Loucy (cell line): ENCODE results near the gene GPR85.
"Not testable (repeated sequence)": the region's sequence is repeated elsewhere in the genome, so short reads cannot be mapped to it uniquely, and the experiment has no call there.

Source experiments
- H2AFZ ChIP-seq: fragments of 200-600 bp; sonication (generic); 2 replicates; pipeline ENCODE4 v1.6.0; 2016; ENCODE audit warnings: antibody characterized with exemption, mild to moderate bottlenecking, low read length, moderate library complexity
- H3F3A ChIP-seq: fragments of 200-600 bp; 2 replicates; pipeline ENCODE4 v1.6.0; 2016; ENCODE audit warnings: antibody characterized with exemption, low read depth, mild to moderate bottlenecking
- H3K27me3 ChIP-seq: fragments of 200-600 bp; sonication (generic); 2 replicates; pipeline ENCODE4 v1.6.1; 2014; ENCODE audit warnings: low read length, mild to moderate bottlenecking; ENCODE audit not compliant: insufficient read depth, poor library complexity, severe bottlenecking
- H3K36me3 ChIP-seq: fragments of 200-600 bp; sonication (generic); 2 replicates; pipeline ENCODE4 v1.6.1; 2016; ENCODE audit warnings: low read length; ENCODE audit not compliant: insufficient read depth
- H3K4me1 ChIP-seq: fragments of 200-600 bp; sonication (generic); 2 replicates; pipeline ENCODE4 v1.5.1; 2014; ENCODE audit warnings: low read length, mild to moderate bottlenecking; ENCODE audit not compliant: insufficient read depth, poor library complexity, severe bottlenecking
- H3K4me2 ChIP-seq: fragments of 200-600 bp; sonication (generic); 2 replicates; pipeline ENCODE4 v1.6.0; 2014; ENCODE audit warnings: antibody characterized with exemption, low read length, low read depth, mild to moderate bottlenecking; ENCODE audit not compliant: poor library complexity, severe bottlenecking
- H3K4me3 ChIP-seq: fragments of 200-600 bp; sonication (generic); 2 replicates; pipeline ENCODE4 v1.5.1; 2014; ENCODE audit warnings: low read length, mild to moderate bottlenecking, mixed read lengths; ENCODE audit not compliant: poor library complexity, severe bottlenecking
- H3K79me2 ChIP-seq: fragments of 200-600 bp; sonication (generic); 2 replicates; pipeline ENCODE4 v1.6.1; 2014; ENCODE audit warnings: low read length; ENCODE audit not compliant: insufficient read depth
- H3K9ac ChIP-seq: fragments of 200-600 bp; sonication (generic); 2 replicates; pipeline ENCODE4 v1.6.0; 2014; ENCODE audit warnings: mild to moderate bottlenecking, low read depth, low read length, moderate library complexity; ENCODE audit not compliant: poor library complexity, severe bottlenecking
- H3K9me2 ChIP-seq: fragments of 200-600 bp; sonication (generic); replicated peaks from 2 replicates; pipeline ENCODE4 v1.6.1; 2016; ENCODE audit warnings: low read depth, low read length, mixed read lengths
- H3K9me3 ChIP-seq: fragments of 200-600 bp; sonication (generic); 2 replicates; pipeline ENCODE4 v1.6.1; 2014; ENCODE audit warnings: mild to moderate bottlenecking, antibody characterized with exemption, low read length, low read depth; ENCODE audit not compliant: insufficient read depth
- H4K20me1 ChIP-seq: fragments of 200-600 bp; sonication (generic); 2 replicates; pipeline ENCODE4 v1.6.0; 2014; ENCODE audit warnings: antibody characterized with exemption, low read length, mild to moderate bottlenecking; ENCODE audit not compliant: insufficient read depth, poor library complexity, severe bottlenecking
- CTCF ChIP-seq: fragments of 200-600 bp; sonication (generic); conservative IDR thresholded peaks from 2 replicates; pipeline ENCODE4 v1.5.1; 2014; ENCODE audit warnings: mild to moderate bottlenecking, antibody characterized with exemption, low read length
- EZH2phosphoT487 ChIP-seq: fragments of 200-600 bp; IDR thresholded peaks from 2 replicates; pipeline ENCODE4 v1.6.1; 2018; ENCODE audit warnings: antibody characterized with exemption, mild to moderate bottlenecking, moderate library complexity, borderline replicate concordance

The GPR85 gene

GRCh38 chr7:113062499-113062898 lies 24.1 kb downstream of the GPR85 start:
- no peak for TF ChIP-seq CTCF
- no peak for TF ChIP-seq EZH2phosphoT487
- no peak overlapping the region for H2AFZ ChIP-seq

GRCh38 chr7:113060100-113060499 lies 26.5 kb downstream of the GPR85 start:
- TF ChIP-seq CTCF: no peak
- no peak for TF ChIP-seq EZH2phosphoT487
- Histone ChIP-seq H3K27me3 (no peaks in the 10 kb centered on the region), H2AFZ (no peak overlapping the region), H3K4me1 (no peaks in the 10 kb centered on the region), H3K79me2 (no peaks in the 10 kb centered on the region), H3K4me2 (no peak overlapping the region), H3K4me3 (no peak overlapping the region), H3F3A (no peaks in the 10 kb centered on the region), H3K9ac (no peak overlapping the region), H3K9me3 (no peaks in the 10 kb centered on the region), H3K36me3 (no peaks in the 10 kb centered on the region), H3K9me2 (no peaks in the 10 kb centered on the region), H4K20me1 (no peaks in the 10 kb centered on the region)

More at GRCh38 chr7:113062499-113062898, 24.1 kb downstream of the GPR85 start:
- H3K79me2 ChIP-seq: no peaks in the 10 kb centered on the region
- no peaks in the 10 kb centered on the region for H3F3A ChIP-seq
- H3K4me2 ChIP-seq: no peak overlapping the region
- no peaks in the 10 kb centered on the region for H3K36me3 ChIP-seq
- H3K4me1 ChIP-seq: no peaks in the 10 kb centered on the region
- H4K20me1 ChIP-seq: no peaks in the 10 kb centered on the region
- H3K9me3 ChIP-seq: no peaks in the 10 kb centered on the region
- H3K9ac ChIP-seq: no peak overlapping the region
- no peaks in the 10 kb centered on the region for H3K9me2 ChIP-seq
- H3K27me3 ChIP-seq: no peaks in the 10 kb centered on the region
- no peak overlapping the region for H3K4me3 ChIP-seq

- Histone ChIP-seq H3K27me3 (no peaks in the 10 kb centered on the region), H3K9me3 (no peaks in the 10 kb centered on the region), H3K9ac (no peak overlapping the region), H3K79me2 (no peaks in the 10 kb centered on the region), H2AFZ (no peak overlapping the region), H3K9me2 (no peaks in the 10 kb centered on the region), H3K4me3 (no peak overlapping the region), H3K4me1 (no peaks in the 10 kb centered on the region), H3K4me2 (no peak overlapping the region), H3F3A (no peaks in the 10 kb centered on the region), H3K36me3 (no peaks in the 10 kb centered on the region), H4K20me1 (no peaks in the 10 kb centered on the region)
- TF ChIP-seq EZH2phosphoT487: no peak
- TF ChIP-seq CTCF: no peak
Measured at GRCh38 chr7:113054938-113055337, 31.7 kb downstream of the GPR85 start.

- H3K4me2 ChIP-seq, H3F3A ChIP-seq, H3K27me3 ChIP-seq, H3K9ac ChIP-seq, H2AFZ ChIP-seq, H4K20me1 ChIP-seq, H3K79me2 ChIP-seq, H3K9me3 ChIP-seq, H3K4me3 ChIP-seq, H3K9me2 ChIP-seq, H3K4me1 ChIP-seq, H3K36me3 ChIP-seq: not testable (repeated sequence)
Measured at GRCh38 chr7:113054272-113054671, 32.4 kb downstream of the GPR85 start.

- H3F3A ChIP-seq, H3K4me1 ChIP-seq: not testable (repeated sequence)
Measured at GRCh38 chr7:113049221-113049620, 37.4 kb downstream of the GPR85 start.

More at GRCh38 chr7:113049221-113049620, 37.4 kb downstream of the GPR85 start:
- not testable (repeated sequence) for H4K20me1 ChIP-seq, H3K79me2 ChIP-seq, H2AFZ ChIP-seq, H3K4me2 ChIP-seq, H3K36me3 ChIP-seq, H3K9me3 ChIP-seq, H3K9me2 ChIP-seq, H3K4me3 ChIP-seq, H3K9ac ChIP-seq, H3K27me3 ChIP-seq
